ENCODE results near the gene S100A12.

DNA sequence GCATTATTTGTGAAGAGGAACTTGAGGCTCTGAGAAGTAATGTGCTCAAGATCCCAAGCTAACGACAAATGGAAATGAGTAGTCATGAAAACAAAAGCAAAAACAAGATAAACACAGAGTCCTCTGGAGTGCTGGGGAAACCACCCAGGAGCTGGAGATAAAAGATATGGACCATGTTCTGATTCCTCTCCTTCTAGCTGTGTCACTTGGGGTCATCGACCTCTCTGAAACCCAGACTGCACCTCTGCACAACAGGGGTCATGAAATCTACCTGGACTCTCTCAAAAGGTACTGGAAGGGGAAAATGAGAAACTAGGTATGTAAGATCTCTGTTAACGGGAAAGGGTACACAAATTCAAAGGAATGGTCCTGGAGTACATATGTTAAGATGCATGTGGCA lies 33.2 kb downstream of the S100A12 start:
- TF ChIP-seq, protein P1, sequence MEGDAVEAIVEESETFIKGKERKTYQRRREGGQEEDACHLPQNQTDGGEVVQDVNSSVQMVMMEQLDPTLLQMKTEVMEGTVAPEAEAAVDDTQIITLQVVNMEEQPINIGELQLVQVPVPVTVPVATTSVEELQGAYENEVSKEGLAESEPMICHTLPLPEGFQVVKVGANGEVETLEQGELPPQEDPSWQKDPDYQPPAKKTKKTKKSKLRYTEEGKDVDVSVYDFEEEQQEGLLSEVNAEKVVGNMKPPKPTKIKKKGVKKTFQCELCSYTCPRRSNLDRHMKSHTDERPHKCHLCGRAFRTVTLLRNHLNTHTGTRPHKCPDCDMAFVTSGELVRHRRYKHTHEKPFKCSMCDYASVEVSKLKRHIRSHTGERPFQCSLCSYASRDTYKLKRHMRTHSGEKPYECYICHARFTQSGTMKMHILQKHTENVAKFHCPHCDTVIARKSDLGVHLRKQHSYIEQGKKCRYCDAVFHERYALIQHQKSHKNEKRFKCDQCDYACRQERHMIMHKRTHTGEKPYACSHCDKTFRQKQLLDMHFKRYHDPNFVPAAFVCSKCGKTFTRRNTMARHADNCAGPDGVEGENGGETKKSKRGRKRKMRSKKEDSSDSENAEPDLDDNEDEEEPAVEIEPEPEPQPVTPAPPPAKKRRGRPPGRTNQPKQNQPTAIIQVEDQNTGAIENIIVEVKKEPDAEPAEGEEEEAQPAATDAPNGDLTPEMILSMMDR (IDR thresholded peaks at IDR 0.05) = no peak
- no peak for TF ChIP-seq POLR2A (IDR thresholded peaks at IDR 0.05)
